Measurements from ENCODE around the gene WDR26. TPM values are rescaled to one million over a fixed set of nuclear protein-coding genes. Genes with fewer than 3 reads are reported as not detected.

WDR26 gene
- total RNA-seq, 2 experiments from 2014 or later: 173 to 176 TPM

DNA sequence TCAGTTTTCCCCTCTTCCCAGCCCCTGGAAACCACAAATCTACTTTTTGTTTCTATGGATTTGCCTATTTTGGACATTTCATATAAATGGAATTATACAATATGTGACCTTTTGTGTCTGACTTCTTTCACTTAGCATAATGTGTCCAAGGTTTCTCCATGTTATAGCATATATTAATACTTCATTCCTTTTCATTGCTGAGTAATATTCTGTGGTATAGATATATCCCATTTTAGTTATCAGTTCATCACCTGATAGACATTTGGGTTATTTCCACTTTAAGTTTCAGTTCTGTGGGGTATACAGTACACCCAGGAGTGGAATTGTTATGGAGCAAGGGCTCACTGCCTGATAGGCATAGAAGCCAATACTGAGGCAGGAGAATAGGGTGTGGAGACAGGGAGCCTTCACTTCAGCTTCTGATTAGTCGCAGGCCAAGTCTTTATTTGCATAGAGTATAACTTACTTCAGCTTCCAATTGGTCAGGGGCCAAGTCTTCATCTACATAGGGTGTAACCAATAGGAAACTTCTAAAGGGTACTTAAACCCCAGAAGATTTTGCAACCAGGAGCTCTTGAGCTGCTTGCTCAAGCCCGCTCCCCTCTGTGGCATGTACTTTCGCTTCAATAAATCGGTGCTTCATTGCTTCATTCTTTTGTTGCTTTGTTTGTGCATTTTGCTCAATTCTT lies 96.3 kb downstream of the WDR26 start:
- H3K9me3 ChIP-seq (ENCODE audit: control insufficient read depth in 1 of 2, insufficient read depth in 1 of 2, low read length in 2 of 2): peaks cover 2 to 7% of the 10 kb centered on the region in 2 experiments
- CTCF ChIA-PET: no interaction called here
- no peak overlapping the region for H3K4me3 ChIP-seq (ENCODE audit: low read length)
- H3K4me1 ChIP-seq (ENCODE audit: insufficient read depth, low read length): peaks cover 6% of the 10 kb centered on the region
- no peaks in the 10 kb centered on the region for H3K9me3 Mint-ChIP-seq
- intact Hi-C loops (cut with DNase I, micrococcal nuclease): loop anchor here (10.0 kb wide), 2 partner anchors 343 to 523 kb away; no protein-coding TSS in a partner anchor
- H3K36me3 ChIP-seq (ENCODE audit: insufficient read depth, low read length): no peaks in the 10 kb centered on the region
- DNase-seq: no peak
- no peak overlapping the region for H3K4me3 Mint-ChIP-seq
- peaks cover 12% of the 10 kb centered on the region for H3K4me1 Mint-ChIP-seq (ENCODE audit: low read depth)
- H3K36me3 Mint-ChIP-seq (ENCODE audit: low read depth): peaks cover under 1% of the 10 kb centered on the region
- no peak for ATAC-seq (ENCODE audit: poor library complexity)
- H3K27me3 Mint-ChIP-seq: no peaks in the 10 kb centered on the region
- POLR2A ChIA-PET: no interaction called here
- TF ChIP-seq, protein P1, sequence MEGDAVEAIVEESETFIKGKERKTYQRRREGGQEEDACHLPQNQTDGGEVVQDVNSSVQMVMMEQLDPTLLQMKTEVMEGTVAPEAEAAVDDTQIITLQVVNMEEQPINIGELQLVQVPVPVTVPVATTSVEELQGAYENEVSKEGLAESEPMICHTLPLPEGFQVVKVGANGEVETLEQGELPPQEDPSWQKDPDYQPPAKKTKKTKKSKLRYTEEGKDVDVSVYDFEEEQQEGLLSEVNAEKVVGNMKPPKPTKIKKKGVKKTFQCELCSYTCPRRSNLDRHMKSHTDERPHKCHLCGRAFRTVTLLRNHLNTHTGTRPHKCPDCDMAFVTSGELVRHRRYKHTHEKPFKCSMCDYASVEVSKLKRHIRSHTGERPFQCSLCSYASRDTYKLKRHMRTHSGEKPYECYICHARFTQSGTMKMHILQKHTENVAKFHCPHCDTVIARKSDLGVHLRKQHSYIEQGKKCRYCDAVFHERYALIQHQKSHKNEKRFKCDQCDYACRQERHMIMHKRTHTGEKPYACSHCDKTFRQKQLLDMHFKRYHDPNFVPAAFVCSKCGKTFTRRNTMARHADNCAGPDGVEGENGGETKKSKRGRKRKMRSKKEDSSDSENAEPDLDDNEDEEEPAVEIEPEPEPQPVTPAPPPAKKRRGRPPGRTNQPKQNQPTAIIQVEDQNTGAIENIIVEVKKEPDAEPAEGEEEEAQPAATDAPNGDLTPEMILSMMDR (IDR thresholded peaks at IDR 0.05): no peak
- no peak overlapping the region for H3K27ac Mint-ChIP-seq
- H3K27ac ChIP-seq (ENCODE audit: low read depth in 1 of 2, low read length in 2 of 2): no peak overlapping the region
- H3K27me3 ChIP-seq (ENCODE audit: control insufficient read depth in 1 of 2, insufficient read depth in 2 of 2, low read length in 2 of 2): no peaks in the 10 kb centered on the region

Small RNA genes lying within 50 kb of the gene (microRNA-seq; reads per million reads assigned to microRNA genes)
- gene MIR4742 (ENCODE audit: borderline microRNAs expressed, borderline replicate concordance): not detected

Other genes with a start within 250 kb of the WDR26 start
- 10 to 100 TPM; 14.9 to 18.5 TPM for gene NVL, start 104.6 kb downstream of the WDR26 start, total RNA-seq
- gene CNIH4, start 77.9 kb downstream of the WDR26 start, total RNA-seq: 10 to 100 TPM; 31.2 to 33.6 TPM
- gene CNIH3, start 181.5 kb upstream of the WDR26 start, total RNA-seq: 1 to 10 TPM; 1.8 to 2.5 TPM